ENCODE data around the gene LYSMD3. TPM values are rescaled to one million over a fixed set of nuclear protein-coding genes. Genes with fewer than 3 reads are reported as not detected.

Gene LYSMD3
- total and polyA plus RNA-seq, 9 of the 15 experiments (the other 6 are each of a cell fraction or from before 2014, with no cell fraction given), result 9.5 to 42.3 (median 20.7) TPM

DNA sequence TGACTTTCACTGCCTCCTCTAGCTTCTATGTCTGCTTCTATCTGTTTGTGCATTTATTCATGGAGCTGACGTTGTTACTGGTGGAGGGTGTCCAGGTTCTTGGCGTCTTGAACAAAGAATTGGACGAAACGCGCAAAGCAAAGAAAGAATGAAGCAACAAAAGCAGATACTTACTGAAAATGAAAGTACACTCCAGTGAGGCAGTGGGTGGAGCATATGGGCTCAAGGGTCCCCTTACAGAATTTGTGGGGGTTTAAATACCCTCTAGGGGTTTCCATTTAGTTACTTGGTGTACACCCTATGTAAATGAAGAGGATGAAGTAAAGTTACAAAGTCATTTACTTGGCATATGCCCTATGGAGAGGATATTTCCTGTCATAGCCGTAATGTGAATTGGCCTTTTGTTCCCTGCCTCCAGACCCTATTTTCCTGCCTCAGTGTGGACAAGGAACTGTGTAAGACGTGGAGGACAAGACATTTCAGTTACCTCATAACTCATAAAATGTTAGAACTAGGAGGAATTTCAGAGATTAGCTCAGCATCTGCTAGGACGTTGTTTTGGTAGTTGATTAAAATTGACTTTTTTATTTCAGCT, 51.7 kb downstream of the LYSMD3 start:
- no peak overlapping the region; the same call in 2 of the 3 replicates for H3K27ac ChIP-seq (ENCODE audit: extremely low read depth, low read depth, low read length)
- no peaks in the 10 kb centered on the region for H3K9me1 ChIP-seq (ENCODE audit: control insufficient read depth, insufficient read depth, low read length)
- CTCF ChIA-PET (ENCODE audit: low intra/inter-chr PET ratio), result no interaction called here
- no peaks in the 10 kb centered on the region for H4K20me1 ChIP-seq (replicated peaks; ENCODE audit: control insufficient read depth, insufficient read depth, low read length)
- H3K9ac ChIP-seq (ENCODE audit: insufficient read depth in 1 of 2, low read depth in 2 of 2, low read length in 2 of 2), result no peak overlapping the region
- POLR2A ChIA-PET, result interaction anchor here (1.3 kb wide), 1 partner anchor 34 kb away, joined by 4 read pairs; no protein-coding TSS in a partner anchor
- no peak overlapping the region for H2AFZ ChIP-seq (ENCODE audit: low read depth, low read length)
- peaks cover 45% of the 10 kb centered on the region for H3K36me3 ChIP-seq (ENCODE audit: control insufficient read depth, insufficient read depth, low read length)
- in situ Hi-C loops (cut with MboI), result no loop called here
- DNase-seq (ENCODE audit: extremely low read depth in 1 of 4, low spot score in 3 of 4), result no peak
- TF ChIP-seq ZNF316 (IDR thresholded peaks at IDR 0.05) (no peak), DMBX1 (CRISPR knock-in tag; IDR thresholded peaks at IDR 0.05; ENCODE audit: borderline replicate concordance) (no peak), CAMTA2 (CRISPR knock-in tag; conservative IDR thresholded peaks at IDR 0.05) (no peak), HNRNPH1 (optimal IDR thresholded peaks at IDR 0.05; ENCODE audit: low read depth, low read length) (no peak), ZNF507 (tag; conservative IDR thresholded peaks at IDR 0.05) (no peak), STAG1 (CRISPR knock-in tag; IDR thresholded peaks at IDR 0.05; ENCODE audit: borderline replicate concordance) (no peak), TSC22D4 (tag; IDR thresholded peaks at IDR 0.05) (no peak), PYGO2 (tag; IDR thresholded peaks at IDR 0.05) (no peak), MEIS2 (IDR thresholded peaks at IDR 0.05; ENCODE audit: partially characterized antibody) (no peak)
- TF ChIP-seq, protein P1, sequence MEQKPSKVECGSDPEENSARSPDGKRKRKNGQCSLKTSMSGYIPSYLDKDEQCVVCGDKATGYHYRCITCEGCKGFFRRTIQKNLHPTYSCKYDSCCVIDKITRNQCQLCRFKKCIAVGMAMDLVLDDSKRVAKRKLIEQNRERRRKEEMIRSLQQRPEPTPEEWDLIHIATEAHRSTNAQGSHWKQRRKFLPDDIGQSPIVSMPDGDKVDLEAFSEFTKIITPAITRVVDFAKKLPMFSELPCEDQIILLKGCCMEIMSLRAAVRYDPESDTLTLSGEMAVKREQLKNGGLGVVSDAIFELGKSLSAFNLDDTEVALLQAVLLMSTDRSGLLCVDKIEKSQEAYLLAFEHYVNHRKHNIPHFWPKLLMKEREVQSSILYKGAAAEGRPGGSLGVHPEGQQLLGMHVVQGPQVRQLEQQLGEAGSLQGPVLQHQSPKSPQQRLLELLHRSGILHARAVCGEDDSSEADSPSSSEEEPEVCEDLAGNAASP (IDR thresholded peaks at IDR 0.05), result no peak
- TF ChIP-seq, protein P2, sequence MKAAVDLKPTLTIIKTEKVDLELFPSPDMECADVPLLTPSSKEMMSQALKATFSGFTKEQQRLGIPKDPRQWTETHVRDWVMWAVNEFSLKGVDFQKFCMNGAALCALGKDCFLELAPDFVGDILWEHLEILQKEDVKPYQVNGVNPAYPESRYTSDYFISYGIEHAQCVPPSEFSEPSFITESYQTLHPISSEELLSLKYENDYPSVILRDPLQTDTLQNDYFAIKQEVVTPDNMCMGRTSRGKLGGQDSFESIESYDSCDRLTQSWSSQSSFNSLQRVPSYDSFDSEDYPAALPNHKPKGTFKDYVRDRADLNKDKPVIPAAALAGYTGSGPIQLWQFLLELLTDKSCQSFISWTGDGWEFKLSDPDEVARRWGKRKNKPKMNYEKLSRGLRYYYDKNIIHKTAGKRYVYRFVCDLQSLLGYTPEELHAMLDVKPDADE (conservative IDR thresholded peaks at IDR 0.05; ENCODE audit: control insufficient read depth, low read depth, low read length), result no peak
- no peak overlapping the region for H3K4me3 ChIP-seq
- no peaks in the 10 kb centered on the region for H3K27me3 ChIP-seq (ENCODE audit: control insufficient read depth in 2 of 2, insufficient read depth in 2 of 2, low read length in 2 of 2)
- H3K79me2 ChIP-seq (ENCODE audit: control insufficient read depth, insufficient read depth, low read length), result peaks cover 77% of the 10 kb centered on the region
- H3K9me3 ChIP-seq (replicated peaks; ENCODE audit: control insufficient read depth, insufficient read depth, low read depth, low read length), result no peaks in the 10 kb centered on the region
- WGBS (ENCODE audit: insufficient coverage, low coverage, missing lambda C conversion rate), result 83% methylated on average over 8 of the region's 8 CpGs
- no TSS peak for BruUV-seq (replicated peaks)
- FAIRE-seq, result no peak
- intact Hi-C loops (cut with micrococcal nuclease), result loop anchor here (10.0 kb wide), 1 partner anchor 127 kb away; no protein-coding TSS in a partner anchor
- peak overlapping the region; percentile 36; the same call in 1 of the 2 replicates for H3K4me2 ChIP-seq (ENCODE audit: insufficient read depth, low read length)
- peaks cover 16 to 25% of the 10 kb centered on the region in 2 experiments; a peak in 4 of 5 replicates for H3K4me1 ChIP-seq (replicated peaks in 1 of 2; ENCODE audit: control insufficient read depth in 2 of 2, insufficient read depth in 2 of 2, low read length in 2 of 2)
- ATAC-seq, result no peak

All from K562 (cell line).